GM13977 (cell line): ENCODE measurements around the gene FBXW5.

Source experiments
- DNase-seq: peaks from one replicate; pipeline ENCODE4 v3.0.0; 2012; ENCODE audit warnings: low spot score
- CTCF ChIP-seq: IDR thresholded peaks from 2 replicates; pipeline ENCODE4 v1.5.1; 2012; ENCODE audit warnings: mild to moderate bottlenecking, control low read depth; ENCODE audit not compliant: insufficient read depth; ENCODE audit errors: extremely low read depth, missing control alignments
- in situ Hi-C: fragments of 300-500 bp; cut with MboI; formaldehyde crosslinking; loops from one replicate; pipeline ENCODE4 v1.12.0; 2022; ENCODE audit warnings: low sequenced_read_pairs, low pct_unique_long_range_greater_than_20kb, mixed read lengths, inconsistent platforms; ENCODE audit not compliant: unreplicated experiment

FBXW5 gene

GRCh38 chr9:136936645-136937170 lies 7.8 kb downstream of the FBXW5 start:
- no peak for DNase-seq
- TF ChIP-seq CTCF, result no peak
- in situ Hi-C loops, result no loop called here

GRCh38 chr9:136935651-136936050 lies 8.9 kb downstream of the FBXW5 start:
- DNase-seq, result no peak
- in situ Hi-C loops, result no loop called here
- TF ChIP-seq CTCF, result no peak

- no peak for TF ChIP-seq CTCF
- in situ Hi-C loops, result no loop called here
- no peak for DNase-seq
Measured at GRCh38 chr9:136934277-136934676, 10.3 kb downstream of the FBXW5 start.

- TF ChIP-seq CTCF, result no peak
- DNase-seq, result no peak
- in situ Hi-C loops, result no loop called here
Measured at GRCh38 chr9:136931611-136932130, 12.9 kb downstream of the FBXW5 start.

GRCh38 chr9:136930014-136930413 lies 14.5 kb downstream of the FBXW5 start:
- TF ChIP-seq CTCF, result no peak
- DNase-seq, result no peak
- in situ Hi-C loops, result no loop called here

- no peak for DNase-seq
- in situ Hi-C loops, result no loop called here
- TF ChIP-seq CTCF, result no peak
Measured at GRCh38 chr9:136928591-136928990, 15.9 kb downstream of the FBXW5 start.
